ENCODE data around the gene ARHGEF12. TPM values are rescaled to one million over a fixed set of nuclear protein-coding genes. Genes with fewer than 3 reads are reported as not detected.

The ARHGEF12 gene
- total RNA-seq, 4 donors from 2014 or later, result 75.9 to 116 (median 94.3) TPM

- TF ChIP-seq, protein P1, sequence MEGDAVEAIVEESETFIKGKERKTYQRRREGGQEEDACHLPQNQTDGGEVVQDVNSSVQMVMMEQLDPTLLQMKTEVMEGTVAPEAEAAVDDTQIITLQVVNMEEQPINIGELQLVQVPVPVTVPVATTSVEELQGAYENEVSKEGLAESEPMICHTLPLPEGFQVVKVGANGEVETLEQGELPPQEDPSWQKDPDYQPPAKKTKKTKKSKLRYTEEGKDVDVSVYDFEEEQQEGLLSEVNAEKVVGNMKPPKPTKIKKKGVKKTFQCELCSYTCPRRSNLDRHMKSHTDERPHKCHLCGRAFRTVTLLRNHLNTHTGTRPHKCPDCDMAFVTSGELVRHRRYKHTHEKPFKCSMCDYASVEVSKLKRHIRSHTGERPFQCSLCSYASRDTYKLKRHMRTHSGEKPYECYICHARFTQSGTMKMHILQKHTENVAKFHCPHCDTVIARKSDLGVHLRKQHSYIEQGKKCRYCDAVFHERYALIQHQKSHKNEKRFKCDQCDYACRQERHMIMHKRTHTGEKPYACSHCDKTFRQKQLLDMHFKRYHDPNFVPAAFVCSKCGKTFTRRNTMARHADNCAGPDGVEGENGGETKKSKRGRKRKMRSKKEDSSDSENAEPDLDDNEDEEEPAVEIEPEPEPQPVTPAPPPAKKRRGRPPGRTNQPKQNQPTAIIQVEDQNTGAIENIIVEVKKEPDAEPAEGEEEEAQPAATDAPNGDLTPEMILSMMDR (IDR thresholded peaks at IDR 0.05), result no peak
- TF ChIP-seq POLR2AphosphoS5 (IDR thresholded peaks at IDR 0.05) (no peak), EP300 (IDR thresholded peaks at IDR 0.05; ENCODE audit: low read depth) (no peak), POLR2A (IDR thresholded peaks at IDR 0.05) (no peak)
- Histone ChIP-seq H3K27ac (peak overlapping the region in 1 of 4 donors; percentile 30), H3K27me3 (no peaks in the 10 kb centered on the region), H3K4me3 (no peak overlapping the region), H3K4me1 (peaks cover 0 to 11% (median 3%) of the 10 kb centered on the region in 4 donors), H3K9me3 (no peaks in the 10 kb centered on the region), H3K36me3 (peaks cover 0 to 2% (median 0%) of the 10 kb centered on the region in 4 donors)
- in situ Hi-C loops (cut with MboI; ENCODE audit: low pct_ligation_motif_present in 1 of 4, low pct_unique_long_range_greater_than_20kb in 1 of 4, low sequenced_read_pairs in 3 of 4) (no loop called here), intact Hi-C loops (cut with DNase I; ENCODE audit: low total_unique reads) (no loop called here)
- 47 to 74% methylated on average over 2 to 3 of the region's 3 CpGs for WGBS, 2 donors (ENCODE audit: low coverage in 1 of 2)
- no peak for DNase-seq
These were observed 88.2 kb downstream of the ARHGEF12 start for GRCh38 chr11:120424185-120424969.

GRCh38 chr11:120424970-120425332, 88.7 kb downstream of the ARHGEF12 start:
- H3K36me3 ChIP-seq, result peaks cover 0 to 8% (median 0%) of the 10 kb centered on the region in 4 donors
- no peak for DNase-seq
- no peak overlapping the region for H3K4me3 ChIP-seq
- WGBS, 2 donors (ENCODE audit: low coverage in 1 of 2), result 70% methylated on average over 3 of the region's 3 CpGs; no CpG with 5 or more reads in 1 of the 2 donors
- peak overlapping the region in 1 of 4 donors; percentile 30 for H3K27ac ChIP-seq
- H3K4me1 ChIP-seq, result peaks cover 0 to 11% (median 3%) of the 10 kb centered on the region in 4 donors
- intact Hi-C loops (cut with DNase I; ENCODE audit: low total_unique reads) (no loop called here), in situ Hi-C loops (cut with MboI; ENCODE audit: low pct_ligation_motif_present in 1 of 4, low pct_unique_long_range_greater_than_20kb in 1 of 4, low sequenced_read_pairs in 3 of 4) (loop anchor here in 1 of 4 donors (25.0 kb wide), 1 partner anchor 88 kb away; the partner anchor contains the start of genes ARHGEF12 and TLCD5)
- TF ChIP-seq POLR2AphosphoS5 (IDR thresholded peaks at IDR 0.05) (no peak), POLR2A (IDR thresholded peaks at IDR 0.05) (no peak), EP300 (IDR thresholded peaks at IDR 0.05; ENCODE audit: low read depth) (no peak)
- TF ChIP-seq, protein P1 (IDR thresholded peaks at IDR 0.05), result no peak
- H3K9me3 ChIP-seq, result no peaks in the 10 kb centered on the region
- no peaks in the 10 kb centered on the region for H3K27me3 ChIP-seq

GRCh38 chr11:120425527-120425926, 89.3 kb downstream of the ARHGEF12 start:
- WGBS, 2 donors (ENCODE audit: low coverage in 1 of 2), result 74 to 75% methylated on average over 3 of the region's 3 CpGs
- intact Hi-C loops (cut with DNase I; ENCODE audit: low total_unique reads), result no loop called here
- TF ChIP-seq EP300 (IDR thresholded peaks at IDR 0.05; ENCODE audit: low read depth) (no peak), POLR2AphosphoS5 (IDR thresholded peaks at IDR 0.05) (no peak), POLR2A (IDR thresholded peaks at IDR 0.05) (no peak)
- TF ChIP-seq, protein P1 (IDR thresholded peaks at IDR 0.05), result no peak
- Histone ChIP-seq H3K4me3 (no peak overlapping the region), H3K27ac (no peak overlapping the region), H3K27me3 (no peaks in the 10 kb centered on the region), H3K9me3 (no peaks in the 10 kb centered on the region), H3K4me1 (peaks cover 0 to 11% (median 4%) of the 10 kb centered on the region in 4 donors), H3K36me3 (peaks cover 0 to 13% (median 0%) of the 10 kb centered on the region in 4 donors)
- in situ Hi-C loops (cut with MboI; ENCODE audit: low pct_ligation_motif_present in 1 of 4, low pct_unique_long_range_greater_than_20kb in 1 of 4, low sequenced_read_pairs in 3 of 4), result loop anchor here in 1 of 4 donors (25.0 kb wide), 1 partner anchor 88 kb away; the partner anchor contains the start of genes ARHGEF12 and TLCD5
- DNase-seq, result no peak

GRCh38 chr11:120430146-120430545, 93.9 kb downstream of the ARHGEF12 start:
- Histone ChIP-seq H3K4me3 (no peak overlapping the region), H3K36me3 (peaks cover 0 to 15% (median 0%) of the 10 kb centered on the region in 4 donors), H3K27me3 (no peaks in the 10 kb centered on the region), H3K9me3 (no peaks in the 10 kb centered on the region), H3K27ac (no peak overlapping the region), H3K4me1 (peaks cover 0 to 12% (median 8%) of the 10 kb centered on the region in 4 donors)
- DNase-seq, result no peak
- in situ Hi-C loops (cut with MboI; ENCODE audit: low pct_ligation_motif_present in 1 of 4, low pct_unique_long_range_greater_than_20kb in 1 of 4, low sequenced_read_pairs in 3 of 4), result loop anchor here in 1 of 4 donors (25.0 kb wide), 1 partner anchor 93 kb away; the partner anchor contains the start of genes ARHGEF12 and TLCD5
- intact Hi-C loops (cut with DNase I; ENCODE audit: low total_unique reads), result loop anchor here (2.0 kb wide), 1 partner anchor 95 kb away; no protein-coding TSS in a partner anchor
- no peak for TF ChIP-seq POLR2AphosphoS5 (IDR thresholded peaks at IDR 0.05)
- TF ChIP-seq POLR2A (IDR thresholded peaks at IDR 0.05), result no peak
- no peak for TF ChIP-seq EP300 (IDR thresholded peaks at IDR 0.05; ENCODE audit: low read depth)
- TF ChIP-seq, protein P1 (IDR thresholded peaks at IDR 0.05), result no peak

Data from transverse colon (tissue), 4 donors.